ENCODE measurements around the gene SLBP.

Gene SLBP

GRCh38 chr4:1715002-1715758 is 3.1 kb upstream of the SLBP start:
- Histone ChIP-seq H3K4me1 (ENCODE audit: insufficient read depth, insufficient read length) (peaks cover 8% of the 10 kb centered on the region), H3K9ac (ENCODE audit: insufficient read length, low read depth) (peak overlapping the region; percentile 46), H3K9me3 (ENCODE audit: insufficient read depth, low read length) (no peaks in the 10 kb centered on the region), H3K27me3 (ENCODE audit: insufficient read depth, insufficient read length) (no peaks in the 10 kb centered on the region), H3K36me3 (ENCODE audit: insufficient read depth, insufficient read length, low read length) (peaks cover 49% of the 10 kb centered on the region), H3K4me3 (ENCODE audit: insufficient read length, low read depth) (no peak overlapping the region)
- DNase-seq (ENCODE audit: low read depth, low spot score), result no peak
- no peak for TF ChIP-seq SUZ12 (IDR thresholded peaks at IDR 0.05; ENCODE audit: extremely low read depth, insufficient read depth, insufficient read length)
- TF ChIP-seq ZNF274 (IDR thresholded peaks at IDR 0.05; ENCODE audit: low read depth, low read length), result no peak
- no peak for TF ChIP-seq YY1 (IDR thresholded peaks at IDR 0.05; ENCODE audit: insufficient read depth, insufficient read length)

DNA sequence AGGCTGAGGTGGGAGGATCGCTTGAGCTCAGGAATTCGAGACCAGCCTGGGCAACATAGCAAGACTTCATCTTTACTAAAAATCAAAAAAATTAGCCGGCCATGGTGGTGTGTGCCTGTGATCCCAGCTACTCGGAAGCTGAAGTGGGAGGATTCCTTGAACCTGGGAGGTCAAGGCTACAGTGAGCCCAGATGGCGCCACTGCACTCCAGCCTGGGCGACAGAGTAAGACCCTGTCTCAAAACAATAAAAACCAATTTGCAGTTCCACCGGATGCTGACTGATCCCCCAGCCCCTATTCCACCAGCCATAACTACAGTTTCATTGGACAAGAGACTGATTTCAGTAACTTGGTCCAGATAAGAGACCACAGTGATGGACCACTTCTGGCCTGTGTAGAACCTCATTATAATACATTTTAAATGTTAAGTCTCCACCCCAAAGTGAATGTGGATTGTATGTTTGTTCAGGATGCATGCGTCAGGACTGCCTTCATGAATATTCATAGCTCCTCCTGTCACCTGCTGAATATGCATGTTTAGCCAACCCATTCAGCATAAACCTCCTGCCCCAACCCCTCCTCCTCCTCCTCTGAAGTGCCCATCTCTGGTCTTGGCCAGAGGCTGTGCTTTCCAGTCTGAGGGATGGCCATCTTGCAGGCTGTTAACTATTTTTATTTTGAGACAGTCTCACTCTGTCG is 2.3 kb upstream of the SLBP start:
- no peaks in the 10 kb centered on the region for H3K27me3 ChIP-seq (ENCODE audit: insufficient read depth, insufficient read length)
- H3K36me3 ChIP-seq (ENCODE audit: insufficient read depth, insufficient read length, low read length), result peaks cover 57% of the 10 kb centered on the region
- peaks cover 13% of the 10 kb centered on the region for H3K4me1 ChIP-seq (ENCODE audit: insufficient read depth, insufficient read length)
- H3K4me3 ChIP-seq (ENCODE audit: insufficient read length, low read depth), result no peak overlapping the region
- no peak overlapping the region for H3K9ac ChIP-seq (ENCODE audit: insufficient read length, low read depth)
- no peaks in the 10 kb centered on the region for H3K9me3 ChIP-seq (ENCODE audit: insufficient read depth, low read length)
- DNase-seq (ENCODE audit: low read depth, low spot score), result no peak
- TF ChIP-seq SUZ12 (IDR thresholded peaks at IDR 0.05; ENCODE audit: extremely low read depth, insufficient read depth, insufficient read length) (no peak), YY1 (IDR thresholded peaks at IDR 0.05; ENCODE audit: insufficient read depth, insufficient read length) (no peak), ZNF274 (IDR thresholded peaks at IDR 0.05; ENCODE audit: low read depth, low read length) (no peak)

DNA sequence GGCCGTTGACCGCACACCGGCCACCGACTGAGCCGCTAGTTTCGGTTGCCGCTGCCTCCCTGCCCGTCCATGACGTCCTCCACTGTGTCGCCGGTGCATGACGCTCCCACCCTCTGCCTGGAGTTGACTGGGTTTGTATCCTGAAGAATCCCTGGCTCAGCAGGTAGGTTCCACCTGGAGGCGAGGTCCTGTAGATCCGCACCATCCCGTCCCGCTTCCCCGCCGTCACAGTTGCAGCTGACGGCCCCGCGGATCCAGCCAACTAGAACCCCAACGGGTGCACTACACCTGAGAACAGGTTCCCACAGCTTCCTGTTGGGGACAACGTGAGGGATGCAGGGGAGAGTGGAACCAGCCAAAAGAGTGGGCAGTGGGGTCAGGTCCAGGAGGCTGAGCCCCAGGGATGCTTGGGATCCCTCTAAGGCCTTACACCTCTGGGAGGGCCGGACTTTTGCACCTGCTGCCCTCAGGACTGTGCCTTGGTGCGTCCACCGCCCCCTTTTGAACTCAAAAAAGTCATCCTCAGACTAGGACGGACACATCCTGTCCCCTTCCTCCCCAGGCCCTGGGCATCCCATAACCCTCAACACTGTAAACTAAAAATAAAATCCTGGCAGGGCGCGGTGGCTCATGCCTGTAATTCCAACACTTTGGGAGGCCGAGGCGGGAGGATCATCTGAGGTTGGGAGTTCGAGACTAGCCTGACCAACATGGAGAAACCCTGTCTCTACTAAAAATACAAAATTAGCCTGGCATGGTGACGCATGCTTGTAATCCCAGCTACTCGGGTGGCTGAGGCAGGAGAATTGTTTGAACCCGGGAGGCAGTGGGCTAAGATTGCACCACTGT is 1.1 kb upstream of the SLBP start:
- peak overlapping the region; percentile 97 for H3K9ac ChIP-seq (ENCODE audit: insufficient read length, low read depth)
- peak overlapping the region; percentile 98 for H3K4me3 ChIP-seq (ENCODE audit: insufficient read length, low read depth)
- TF ChIP-seq YY1 (IDR thresholded peaks at IDR 0.05; ENCODE audit: insufficient read depth, insufficient read length) (no peak), SUZ12 (IDR thresholded peaks at IDR 0.05; ENCODE audit: extremely low read depth, insufficient read depth, insufficient read length) (no peak), ZNF274 (IDR thresholded peaks at IDR 0.05; ENCODE audit: low read depth, low read length) (no peak)
- H3K4me1 ChIP-seq (ENCODE audit: insufficient read depth, insufficient read length), result peaks cover 13% of the 10 kb centered on the region
- H3K9me3 ChIP-seq (ENCODE audit: insufficient read depth, low read length), result no peaks in the 10 kb centered on the region
- DNase-seq (ENCODE audit: low read depth, low spot score), result no peak
- H3K27me3 ChIP-seq (ENCODE audit: insufficient read depth, insufficient read length), result no peaks in the 10 kb centered on the region
- peaks cover 60% of the 10 kb centered on the region for H3K36me3 ChIP-seq (ENCODE audit: insufficient read depth, insufficient read length, low read length)

- no peak for DNase-seq (ENCODE audit: low read depth, low spot score)
- Histone ChIP-seq H3K4me3 (ENCODE audit: insufficient read length, low read depth) (peak overlapping the region; percentile 98), H3K36me3 (ENCODE audit: insufficient read depth, insufficient read length, low read length) (peaks cover 52% of the 10 kb centered on the region), H3K4me1 (ENCODE audit: insufficient read depth, insufficient read length) (peaks cover 13% of the 10 kb centered on the region), H3K9ac (ENCODE audit: insufficient read length, low read depth) (peak overlapping the region; percentile 97), H3K27me3 (ENCODE audit: insufficient read depth, insufficient read length) (no peaks in the 10 kb centered on the region), H3K9me3 (ENCODE audit: insufficient read depth, low read length) (no peaks in the 10 kb centered on the region)
- TF ChIP-seq YY1 (IDR thresholded peaks at IDR 0.05; ENCODE audit: insufficient read depth, insufficient read length) (no peak), ZNF274 (IDR thresholded peaks at IDR 0.05; ENCODE audit: low read depth, low read length) (no peak), SUZ12 (IDR thresholded peaks at IDR 0.05; ENCODE audit: extremely low read depth, insufficient read depth, insufficient read length) (no peak)
Measured at GRCh38 chr4:1711571-1712215, 426 bp downstream of the SLBP start.

DNA sequence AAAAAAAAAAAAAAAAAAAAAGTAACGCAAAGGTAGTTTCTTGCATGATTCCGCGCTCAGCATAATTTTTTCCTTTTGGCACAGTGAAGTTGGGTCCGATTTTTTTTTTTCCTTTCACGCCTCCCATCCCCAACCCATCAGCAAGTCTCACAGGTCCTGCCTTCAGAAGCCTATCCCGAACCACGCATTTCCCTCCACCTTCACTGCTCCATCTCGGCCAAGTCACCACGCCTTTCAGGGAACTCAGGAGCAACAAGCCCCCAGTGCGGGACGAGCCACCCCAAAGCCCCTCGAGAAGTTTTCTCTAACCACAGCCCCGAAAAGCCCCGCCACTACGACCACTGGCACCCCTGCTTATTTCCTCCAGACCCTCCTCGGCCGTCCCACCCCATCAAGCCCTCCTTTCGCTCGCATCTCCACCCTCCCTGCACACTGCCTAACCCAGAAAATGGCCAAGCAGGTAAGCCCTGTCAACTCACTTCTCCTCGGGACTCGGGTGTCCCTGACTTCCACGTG is 1.0 kb downstream of the SLBP start:
- Histone ChIP-seq H3K36me3 (ENCODE audit: insufficient read depth, insufficient read length, low read length) (peaks cover 52% of the 10 kb centered on the region), H3K9ac (ENCODE audit: insufficient read length, low read depth) (peak overlapping the region; percentile 97), H3K27me3 (ENCODE audit: insufficient read depth, insufficient read length) (no peaks in the 10 kb centered on the region), H3K4me1 (ENCODE audit: insufficient read depth, insufficient read length) (peaks cover 13% of the 10 kb centered on the region), H3K9me3 (ENCODE audit: insufficient read depth, low read length) (no peaks in the 10 kb centered on the region), H3K4me3 (ENCODE audit: insufficient read length, low read depth) (peak overlapping the region; percentile 98)
- DNase-seq (ENCODE audit: low read depth, low spot score), result no peak
- TF ChIP-seq SUZ12 (IDR thresholded peaks at IDR 0.05; ENCODE audit: extremely low read depth, insufficient read depth, insufficient read length), result no peak
- TF ChIP-seq ZNF274 (IDR thresholded peaks at IDR 0.05; ENCODE audit: low read depth, low read length), result no peak
- no peak for TF ChIP-seq YY1 (IDR thresholded peaks at IDR 0.05; ENCODE audit: insufficient read depth, insufficient read length)

- H3K4me3 ChIP-seq (ENCODE audit: insufficient read length, low read depth), result no peak overlapping the region
- no peak for DNase-seq (ENCODE audit: low read depth, low spot score)
- H3K9me3 ChIP-seq (ENCODE audit: insufficient read depth, low read length), result no peaks in the 10 kb centered on the region
- peaks cover 65% of the 10 kb centered on the region for H3K36me3 ChIP-seq (ENCODE audit: insufficient read depth, insufficient read length, low read length)
- peaks cover 9% of the 10 kb centered on the region for H3K4me1 ChIP-seq (ENCODE audit: insufficient read depth, insufficient read length)
- H3K9ac ChIP-seq (ENCODE audit: insufficient read length, low read depth), result no peak overlapping the region
- no peak for TF ChIP-seq SUZ12 (IDR thresholded peaks at IDR 0.05; ENCODE audit: extremely low read depth, insufficient read depth, insufficient read length)
- TF ChIP-seq YY1 (IDR thresholded peaks at IDR 0.05; ENCODE audit: insufficient read depth, insufficient read length), result no peak
- no peak for TF ChIP-seq ZNF274 (IDR thresholded peaks at IDR 0.05; ENCODE audit: low read depth, low read length)
- no peaks in the 10 kb centered on the region for H3K27me3 ChIP-seq (ENCODE audit: insufficient read depth, insufficient read length)
Measured at GRCh38 chr4:1708581-1708980, 3.5 kb downstream of the SLBP start.
